ENCODE data around the gene TGFBR3L. TPM values are rescaled to one million over a fixed set of nuclear protein-coding genes. Genes with fewer than 3 reads are reported as not detected.

The TGFBR3L gene
- total and polyA plus RNA-seq, 4 donors, result 0.25 to 0.77 TPM; not detected in 2

DNA sequence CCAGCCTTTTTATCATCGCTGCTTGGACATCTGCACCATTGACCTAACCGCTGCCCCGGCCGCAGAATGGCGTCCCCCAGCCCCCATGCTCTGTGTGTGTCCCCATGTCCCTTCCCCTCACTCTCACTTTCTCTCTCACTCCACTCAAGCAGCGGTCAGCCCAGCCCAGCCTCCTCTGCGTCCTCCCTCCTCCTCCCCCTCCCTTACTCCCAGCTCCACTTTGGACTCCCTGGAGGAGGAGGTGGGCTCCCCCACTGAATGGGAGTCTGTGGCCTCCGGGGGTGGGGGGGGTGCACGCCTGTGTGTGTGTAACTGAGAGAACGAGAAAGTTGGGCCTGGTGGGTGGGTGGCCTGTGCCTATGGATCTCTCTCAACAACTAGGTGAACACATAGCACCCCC is 8.8 kb upstream of the TGFBR3L start:
- Histone ChIP-seq H3K9me3 (ENCODE audit: control insufficient read depth in 4 of 4, insufficient read depth in 3 of 4, low read length in 3 of 4) (peaks cover 0 to 9% (median 0%) of the 10 kb centered on the region in 4 donors), H3K4me1 (ENCODE audit: control insufficient read depth in 5 of 5, insufficient read depth in 5 of 5, low read length in 5 of 5) (peaks cover 0 to 22% (median 6%) of the 10 kb centered on the region in 5 donors), H3K9ac (ENCODE audit: insufficient read depth in 1 of 2, low read length in 2 of 2) (no peak overlapping the region), H3K27me3 (ENCODE audit: control insufficient read depth in 3 of 3, insufficient read depth in 3 of 3, low read length in 2 of 3) (no peaks in the 10 kb centered on the region), H3K27ac (ENCODE audit: low read depth in 1 of 2, low read length in 1 of 2) (no peak overlapping the region), H3K36me3 (ENCODE audit: control insufficient read depth in 4 of 4, insufficient read depth in 4 of 4, low read length in 4 of 4) (peaks cover 5 to 32% (median 8%) of the 10 kb centered on the region in 4 donors), H3K4me3 (no peak overlapping the region)
- DNase-seq (no peak), ATAC-seq (ENCODE audit: insufficient read depth, low FRiP score) (no peak)
- TF ChIP-seq, protein P1, sequence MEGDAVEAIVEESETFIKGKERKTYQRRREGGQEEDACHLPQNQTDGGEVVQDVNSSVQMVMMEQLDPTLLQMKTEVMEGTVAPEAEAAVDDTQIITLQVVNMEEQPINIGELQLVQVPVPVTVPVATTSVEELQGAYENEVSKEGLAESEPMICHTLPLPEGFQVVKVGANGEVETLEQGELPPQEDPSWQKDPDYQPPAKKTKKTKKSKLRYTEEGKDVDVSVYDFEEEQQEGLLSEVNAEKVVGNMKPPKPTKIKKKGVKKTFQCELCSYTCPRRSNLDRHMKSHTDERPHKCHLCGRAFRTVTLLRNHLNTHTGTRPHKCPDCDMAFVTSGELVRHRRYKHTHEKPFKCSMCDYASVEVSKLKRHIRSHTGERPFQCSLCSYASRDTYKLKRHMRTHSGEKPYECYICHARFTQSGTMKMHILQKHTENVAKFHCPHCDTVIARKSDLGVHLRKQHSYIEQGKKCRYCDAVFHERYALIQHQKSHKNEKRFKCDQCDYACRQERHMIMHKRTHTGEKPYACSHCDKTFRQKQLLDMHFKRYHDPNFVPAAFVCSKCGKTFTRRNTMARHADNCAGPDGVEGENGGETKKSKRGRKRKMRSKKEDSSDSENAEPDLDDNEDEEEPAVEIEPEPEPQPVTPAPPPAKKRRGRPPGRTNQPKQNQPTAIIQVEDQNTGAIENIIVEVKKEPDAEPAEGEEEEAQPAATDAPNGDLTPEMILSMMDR (IDR thresholded peaks at IDR 0.05; ENCODE audit: control extremely low read depth, extremely low read depth), result no peak
- 82 to 88% methylated on average over 10 of the region's 10 CpGs for WGBS, 2 donors

DNA sequence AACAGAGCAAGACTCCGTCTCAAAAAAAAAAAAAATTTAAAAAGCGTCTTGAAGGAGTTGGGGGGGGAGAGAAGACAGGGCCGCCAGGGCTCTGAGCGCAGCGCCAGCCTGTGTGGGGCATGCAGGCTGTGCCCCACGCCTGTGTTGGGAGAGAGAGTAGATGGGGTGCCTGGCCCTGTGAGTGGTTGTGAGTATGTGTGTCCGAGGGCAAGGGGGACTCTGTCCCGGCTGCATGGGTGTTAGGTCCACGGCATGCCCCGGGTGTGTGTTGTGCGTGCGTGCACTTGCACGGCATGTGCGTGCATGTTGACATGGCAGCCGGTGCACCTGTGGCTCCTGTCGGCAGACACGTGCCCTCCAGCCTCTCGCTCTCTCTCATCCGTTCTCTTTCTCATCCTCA is 7.5 kb upstream of the TGFBR3L start:
- no peak for ATAC-seq (ENCODE audit: insufficient read depth, low FRiP score)

DNA sequence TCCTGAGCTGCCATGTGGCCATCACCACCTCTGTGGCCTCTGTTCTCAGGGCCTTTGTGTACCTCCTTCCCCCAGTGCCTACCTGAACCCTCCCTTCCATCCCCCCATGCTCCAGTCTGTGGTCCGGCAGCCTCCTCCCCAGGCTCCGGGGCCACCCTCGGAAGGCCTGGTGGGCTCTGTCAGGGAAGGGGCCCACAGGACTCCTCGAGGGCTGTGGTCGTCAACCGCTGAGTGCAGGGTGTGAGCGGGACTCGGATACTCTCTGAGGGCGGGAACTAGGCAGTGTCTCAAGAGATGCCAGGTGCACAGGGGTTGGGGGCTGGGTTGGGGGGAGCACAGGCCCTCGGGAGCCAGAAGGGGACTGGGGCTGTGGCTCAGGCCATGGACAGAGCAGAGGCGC is 7.1 kb upstream of the TGFBR3L start:
- Histone ChIP-seq H3K9me3 (ENCODE audit: control insufficient read depth in 4 of 4, insufficient read depth in 3 of 4, low read length in 3 of 4) (peaks cover 0 to 13% (median 0%) of the 10 kb centered on the region in 4 donors), H3K9ac (ENCODE audit: insufficient read depth in 1 of 2, low read length in 2 of 2) (no peak overlapping the region), H3K4me3 (no peak overlapping the region), H3K27ac (ENCODE audit: low read depth in 1 of 2, low read length in 1 of 2) (no peak overlapping the region), H3K36me3 (ENCODE audit: control insufficient read depth in 4 of 4, insufficient read depth in 4 of 4, low read length in 4 of 4) (peaks cover 9 to 48% (median 11%) of the 10 kb centered on the region in 4 donors), H3K27me3 (ENCODE audit: control insufficient read depth in 3 of 3, insufficient read depth in 3 of 3, low read length in 2 of 3) (no peaks in the 10 kb centered on the region), H3K4me1 (ENCODE audit: control insufficient read depth in 5 of 5, insufficient read depth in 5 of 5, low read length in 5 of 5) (peaks cover 0 to 22% (median 6%) of the 10 kb centered on the region in 5 donors)
- WGBS, 2 donors, result 90 to 96% methylated on average over 11 of the region's 11 CpGs
- DNase-seq, result no peak
- ATAC-seq (ENCODE audit: insufficient read depth, low FRiP score), result no peak
- TF ChIP-seq, protein P1 (IDR thresholded peaks at IDR 0.05; ENCODE audit: control extremely low read depth, extremely low read depth), result no peak

More for the DNA sequence above, 7.5 kb upstream of the TGFBR3L start:
- 94% methylated on average over 19 of the region's 19 CpGs for WGBS, 2 donors
- TF ChIP-seq, protein P1 (IDR thresholded peaks at IDR 0.05; ENCODE audit: control extremely low read depth, extremely low read depth), result no peak
- Histone ChIP-seq H3K4me1 (ENCODE audit: control insufficient read depth in 5 of 5, insufficient read depth in 5 of 5, low read length in 5 of 5) (peaks cover 0 to 22% (median 6%) of the 10 kb centered on the region in 5 donors), H3K4me3 (no peak overlapping the region), H3K36me3 (ENCODE audit: control insufficient read depth in 4 of 4, insufficient read depth in 4 of 4, low read length in 4 of 4) (peaks cover 8 to 45% (median 10%) of the 10 kb centered on the region in 4 donors), H3K9ac (ENCODE audit: insufficient read depth in 1 of 2, low read length in 2 of 2) (no peak overlapping the region), H3K27ac (ENCODE audit: low read depth in 1 of 2, low read length in 1 of 2) (no peak overlapping the region), H3K9me3 (ENCODE audit: control insufficient read depth in 4 of 4, insufficient read depth in 3 of 4, low read length in 3 of 4) (peaks cover 0 to 11% (median 0%) of the 10 kb centered on the region in 4 donors), H3K27me3 (ENCODE audit: control insufficient read depth in 3 of 3, insufficient read depth in 3 of 3, low read length in 2 of 3) (no peaks in the 10 kb centered on the region)
- DNase-seq, result no peak

All from lung (tissue), 12 donors.